ENCODE measurements around the gene PBX4. TPM values are rescaled to one million over a fixed set of nuclear protein-coding genes. Genes with fewer than 3 reads are reported as not detected.
"Not testable (repeated sequence)": the region's sequence is repeated elsewhere in the genome, so short reads cannot be mapped to it uniquely, and the experiment has no call there.

Gene PBX4, protein sequence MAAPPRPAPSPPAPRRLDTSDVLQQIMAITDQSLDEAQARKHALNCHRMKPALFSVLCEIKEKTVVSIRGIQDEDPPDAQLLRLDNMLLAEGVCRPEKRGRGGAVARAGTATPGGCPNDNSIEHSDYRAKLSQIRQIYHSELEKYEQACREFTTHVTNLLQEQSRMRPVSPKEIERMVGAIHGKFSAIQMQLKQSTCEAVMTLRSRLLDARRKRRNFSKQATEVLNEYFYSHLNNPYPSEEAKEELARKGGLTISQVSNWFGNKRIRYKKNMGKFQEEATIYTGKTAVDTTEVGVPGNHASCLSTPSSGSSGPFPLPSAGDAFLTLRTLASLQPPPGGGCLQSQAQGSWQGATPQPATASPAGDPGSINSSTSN
- total RNA-seq: 3.4 TPM
- long read RNA-seq, partial matches to known transcripts: 0 of 1 reads
- long read RNA-seq, other reads (novel, unspliced or antisense): 1 of 1 reads

DNA sequence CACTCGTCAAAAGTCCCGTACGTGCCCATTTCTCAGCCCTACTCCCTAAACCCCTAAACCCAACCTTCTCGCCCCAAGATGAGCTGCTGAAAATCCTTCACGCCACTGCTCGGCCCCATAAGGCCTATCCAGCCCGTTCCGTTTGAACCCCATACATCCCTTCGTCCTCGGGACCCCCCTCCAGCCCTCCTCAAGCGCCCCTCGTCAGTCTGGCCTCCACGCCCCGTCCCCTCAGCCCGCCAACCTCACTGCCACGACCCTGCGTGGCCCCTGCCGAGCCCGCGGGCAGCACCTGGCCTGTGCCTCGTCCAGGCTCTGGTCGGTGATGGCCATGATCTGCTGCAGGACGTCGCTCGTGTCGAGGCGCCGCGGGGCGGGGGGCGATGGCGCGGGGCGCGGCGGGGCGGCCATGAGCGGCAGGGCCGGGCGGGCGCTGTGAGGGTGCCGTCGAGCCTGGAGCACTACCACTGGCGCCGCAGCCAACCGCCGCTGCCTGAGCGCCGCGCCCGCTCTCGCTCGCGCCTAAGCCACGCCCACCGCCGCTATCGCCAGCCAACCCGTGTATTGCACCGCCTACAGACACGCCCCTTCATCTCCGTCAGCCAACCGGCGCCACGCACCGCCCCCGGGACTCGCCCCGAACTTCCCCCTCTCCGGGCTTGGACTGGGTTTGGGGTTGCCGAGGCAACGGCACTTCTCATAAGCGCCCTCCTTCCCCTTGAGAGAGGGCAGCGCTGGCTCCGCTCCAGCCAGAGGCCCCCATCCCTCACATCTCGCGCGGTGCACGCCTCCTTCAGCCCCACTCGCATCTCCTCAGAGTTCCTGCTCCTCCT, at the start of gene PBX4:
PBX4 (minus strand) TSS at position 469 of the 833 bp plus-strand sequence; CDS start at position 411, 58 bp downstream.
- peak; percentile 99 for ATAC-seq

DNA sequence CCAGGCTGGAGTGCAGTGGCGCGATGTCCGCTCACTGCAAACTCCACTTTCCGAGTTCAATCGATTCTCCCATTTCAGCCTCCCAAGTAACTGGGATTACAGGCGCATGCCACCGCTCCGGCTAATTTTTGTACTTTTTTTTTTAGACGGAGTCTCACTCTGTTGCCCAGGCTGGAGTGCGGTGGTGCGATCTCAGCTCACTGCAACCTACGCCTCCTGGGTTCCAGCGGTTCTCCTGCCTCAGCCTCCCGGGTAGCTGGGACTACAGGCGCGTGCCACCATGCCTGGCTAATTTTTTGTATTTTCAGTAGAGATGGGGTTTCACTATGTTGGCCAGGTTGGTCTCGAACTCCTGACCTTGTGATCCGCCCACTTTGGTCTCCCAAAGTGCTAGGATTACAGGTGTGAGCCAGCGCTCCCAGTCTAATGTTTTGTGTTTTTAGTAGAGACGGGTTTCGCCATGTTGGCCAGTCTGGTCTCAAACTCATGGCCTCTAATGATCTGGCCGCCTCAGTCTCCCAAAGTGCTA, 47.0 kb upstream of the PBX4 start:
- peaks cover 33% of the 10 kb centered on the region for H3K4me1 ChIP-seq
- ATAC-seq; H3K36me3 ChIP-seq; DNase-seq; H3K9me3 ChIP-seq; H3K27me3 ChIP-seq; intact Hi-C loops (cut with DNase I); H3K4me3 ChIP-seq; H3K27ac ChIP-seq: not testable (repeated sequence)

More for the DNA sequence above, at the start of gene PBX4:
- peak; percentile 98 for DNase-seq
- no peaks in the 10 kb centered on the region for H3K36me3 ChIP-seq
- peak within 1 kb of the TSS; percentile 36 for H3K27ac ChIP-seq
- H3K4me1 ChIP-seq: no peaks in the 10 kb centered on the region
- no peaks in the 10 kb centered on the region for H3K9me3 ChIP-seq
- H3K4me3 ChIP-seq: peak within 1 kb of the TSS; percentile 52
- TF ChIP-seq, protein P1, sequence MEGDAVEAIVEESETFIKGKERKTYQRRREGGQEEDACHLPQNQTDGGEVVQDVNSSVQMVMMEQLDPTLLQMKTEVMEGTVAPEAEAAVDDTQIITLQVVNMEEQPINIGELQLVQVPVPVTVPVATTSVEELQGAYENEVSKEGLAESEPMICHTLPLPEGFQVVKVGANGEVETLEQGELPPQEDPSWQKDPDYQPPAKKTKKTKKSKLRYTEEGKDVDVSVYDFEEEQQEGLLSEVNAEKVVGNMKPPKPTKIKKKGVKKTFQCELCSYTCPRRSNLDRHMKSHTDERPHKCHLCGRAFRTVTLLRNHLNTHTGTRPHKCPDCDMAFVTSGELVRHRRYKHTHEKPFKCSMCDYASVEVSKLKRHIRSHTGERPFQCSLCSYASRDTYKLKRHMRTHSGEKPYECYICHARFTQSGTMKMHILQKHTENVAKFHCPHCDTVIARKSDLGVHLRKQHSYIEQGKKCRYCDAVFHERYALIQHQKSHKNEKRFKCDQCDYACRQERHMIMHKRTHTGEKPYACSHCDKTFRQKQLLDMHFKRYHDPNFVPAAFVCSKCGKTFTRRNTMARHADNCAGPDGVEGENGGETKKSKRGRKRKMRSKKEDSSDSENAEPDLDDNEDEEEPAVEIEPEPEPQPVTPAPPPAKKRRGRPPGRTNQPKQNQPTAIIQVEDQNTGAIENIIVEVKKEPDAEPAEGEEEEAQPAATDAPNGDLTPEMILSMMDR (IDR thresholded peaks at IDR 0.05): no peak
- H3K27me3 ChIP-seq: no peaks in the 10 kb centered on the region
- intact Hi-C loops (cut with DNase I): no loop called here

DNA sequence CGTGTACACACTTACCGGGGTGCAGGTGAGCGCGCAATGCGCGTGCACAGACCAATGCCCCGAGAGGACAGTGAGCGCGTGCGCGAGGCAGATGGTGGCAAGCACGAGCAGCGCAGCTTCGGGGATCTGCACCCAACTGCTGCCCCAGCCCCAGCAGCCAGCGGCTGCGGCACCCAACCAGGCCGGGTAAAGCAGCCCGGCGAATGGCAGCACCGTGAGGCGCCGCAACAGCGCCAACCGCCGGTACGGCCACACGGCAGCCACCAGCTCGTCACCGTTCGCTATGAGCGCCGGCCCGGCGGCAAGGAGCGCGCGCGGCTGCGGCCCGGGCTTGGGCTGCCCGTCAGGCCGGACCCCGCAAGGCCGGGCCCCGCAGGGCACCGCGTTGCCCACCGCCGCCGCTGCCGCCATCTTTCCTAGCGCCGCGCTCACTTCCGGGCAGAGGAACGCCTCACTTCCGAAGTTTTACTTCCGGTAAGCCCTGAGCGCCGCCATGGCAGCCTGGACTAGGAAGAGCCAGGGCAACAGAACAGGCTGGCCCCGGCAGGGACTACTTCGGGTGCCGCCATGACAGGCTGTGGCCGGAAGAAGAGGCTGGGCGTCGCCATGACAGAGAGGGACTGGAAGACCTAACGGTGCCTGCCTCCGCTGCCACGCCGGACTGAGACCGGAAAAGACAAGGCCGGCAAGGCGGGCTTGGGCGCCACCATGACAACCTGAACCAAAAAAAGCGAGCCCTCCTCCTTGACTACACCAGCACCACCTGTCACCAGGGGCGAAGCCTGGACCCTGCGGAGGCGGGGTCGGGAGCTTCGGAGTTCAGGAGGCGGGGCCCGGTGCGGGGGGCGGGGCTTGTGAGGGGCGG, 45.0 kb upstream of the PBX4 start, which contains the start of gene ATP13A1:
ATP13A1 (minus strand) TSS at position 421 of the 865 bp plus-strand sequence; CDS start at position 411, 10 bp downstream.
- ATAC-seq (peak; percentile 95), DNase-seq (peak; percentile 99)
- peak within 1 kb of the TSS; percentile 89 for H3K27ac ChIP-seq
- intact Hi-C loops (cut with DNase I): no loop called here
- no peaks in the 10 kb centered on the region for H3K9me3 ChIP-seq
- peaks cover 22% of the 10 kb centered on the region for H3K4me1 ChIP-seq
- peaks cover 16% of the 10 kb centered on the region for H3K36me3 ChIP-seq
- peak within 1 kb of the TSS; percentile 97 for H3K4me3 ChIP-seq
- TF ChIP-seq, protein P1 (IDR thresholded peaks at IDR 0.05): peak; percentile 17
- no peaks in the 10 kb centered on the region for H3K27me3 ChIP-seq

DNA sequence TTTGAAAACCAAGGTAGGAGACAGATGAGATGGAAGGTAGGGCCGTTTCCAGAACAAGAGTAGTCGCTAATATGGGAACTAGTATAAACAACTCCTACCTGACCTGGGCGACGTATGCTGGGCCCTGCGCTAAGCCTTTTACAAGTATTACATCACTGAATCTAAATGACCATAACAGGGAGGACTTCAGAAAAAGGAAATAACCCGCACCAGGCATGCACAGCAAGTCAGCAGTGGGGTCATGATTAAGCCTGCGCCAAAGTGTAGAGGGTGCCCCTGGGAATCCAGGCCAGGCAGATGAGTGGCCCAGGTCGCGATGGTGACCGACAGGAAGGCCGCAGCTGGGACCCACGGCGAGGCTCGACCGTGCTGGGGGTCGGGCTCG, 44.4 kb upstream of the PBX4 start:
- Histone ChIP-seq H3K4me3 (peak overlapping the region; percentile 97), H3K27me3 (no peaks in the 10 kb centered on the region), H3K9me3 (no peaks in the 10 kb centered on the region), H3K36me3 (peaks cover 22% of the 10 kb centered on the region), H3K27ac (peak overlapping the region; percentile 89), H3K4me1 (peaks cover 22% of the 10 kb centered on the region)
- TF ChIP-seq, protein P1 (IDR thresholded peaks at IDR 0.05): no peak
- no peak for DNase-seq
- no peak for ATAC-seq
- intact Hi-C loops (cut with DNase I): no loop called here

DNA sequence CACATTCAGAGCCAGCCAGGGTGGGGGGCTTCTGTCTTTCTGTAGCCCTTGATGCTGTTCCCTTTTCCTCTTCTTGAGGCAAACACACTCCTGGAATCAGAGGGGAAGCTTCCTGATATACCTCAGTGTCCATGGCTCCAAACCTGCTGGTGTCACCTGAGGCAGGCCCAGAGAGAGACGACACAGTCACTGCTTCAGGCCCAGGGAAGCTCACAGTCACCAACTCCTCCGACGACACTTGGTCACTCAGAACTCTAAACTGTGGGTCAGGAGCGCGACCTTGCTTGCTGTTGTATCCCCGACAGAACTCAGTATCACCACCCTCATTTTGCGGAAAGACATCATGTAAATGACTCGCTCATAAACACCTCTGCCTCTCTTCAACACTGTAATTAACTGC, 43.9 kb upstream of the PBX4 start:
- no peak for DNase-seq
- Histone ChIP-seq H3K4me1 (peaks cover 22% of the 10 kb centered on the region), H3K27me3 (no peaks in the 10 kb centered on the region), H3K4me3 (peak overlapping the region; percentile 97), H3K27ac (peak overlapping the region; percentile 89), H3K36me3 (peaks cover 27% of the 10 kb centered on the region), H3K9me3 (no peaks in the 10 kb centered on the region)
- ATAC-seq: no peak
- TF ChIP-seq, protein P1 (IDR thresholded peaks at IDR 0.05): no peak
- intact Hi-C loops (cut with DNase I): no loop called here
